GM10266 (cell line): Measurements from ENCODE around the gene AHCTF1.

ENCODE experiments used
- DNase-seq: peaks from one replicate; pipeline ENCODE4 v3.0.0; 2012; ENCODE audit errors: extremely low spot score
- CTCF ChIP-seq: IDR thresholded peaks from 2 replicates; pipeline ENCODE4 v1.5.1; 2012; ENCODE audit warnings: mild to moderate bottlenecking, low read depth; ENCODE audit not compliant: control insufficient read depth, insufficient read depth; ENCODE audit errors: missing control alignments

AHCTF1 gene

GRCh38 chr1:246798107-246798506, 133.6 kb downstream of the AHCTF1 start:
- TF ChIP-seq CTCF = no peak
- DNase-seq = no peak

- DNase-seq = no peak
- no peak for TF ChIP-seq CTCF
Observed at GRCh38 chr1:246797597-246797996, 134.2 kb downstream of the AHCTF1 start.

- no peak for DNase-seq
- no peak for TF ChIP-seq CTCF
Observed at GRCh38 chr1:246797157-246797556, 134.6 kb downstream of the AHCTF1 start.

- DNase-seq = no peak
- no peak for TF ChIP-seq CTCF
Observed at GRCh38 chr1:246795906-246796694, 135.6 kb downstream of the AHCTF1 start.

GRCh38 chr1:246794828-246795671, 136.7 kb downstream of the AHCTF1 start:
- DNase-seq = no peak

GRCh38 chr1:246794048-246794827, 137.5 kb downstream of the AHCTF1 start:
- TF ChIP-seq CTCF = no peak
- DNase-seq = no peak

More at GRCh38 chr1:246794828-246795671, 136.7 kb downstream of the AHCTF1 start:
- no peak for TF ChIP-seq CTCF
